ENCODE data around the gene CCNDBP1.

Gene CCNDBP1

DNA sequence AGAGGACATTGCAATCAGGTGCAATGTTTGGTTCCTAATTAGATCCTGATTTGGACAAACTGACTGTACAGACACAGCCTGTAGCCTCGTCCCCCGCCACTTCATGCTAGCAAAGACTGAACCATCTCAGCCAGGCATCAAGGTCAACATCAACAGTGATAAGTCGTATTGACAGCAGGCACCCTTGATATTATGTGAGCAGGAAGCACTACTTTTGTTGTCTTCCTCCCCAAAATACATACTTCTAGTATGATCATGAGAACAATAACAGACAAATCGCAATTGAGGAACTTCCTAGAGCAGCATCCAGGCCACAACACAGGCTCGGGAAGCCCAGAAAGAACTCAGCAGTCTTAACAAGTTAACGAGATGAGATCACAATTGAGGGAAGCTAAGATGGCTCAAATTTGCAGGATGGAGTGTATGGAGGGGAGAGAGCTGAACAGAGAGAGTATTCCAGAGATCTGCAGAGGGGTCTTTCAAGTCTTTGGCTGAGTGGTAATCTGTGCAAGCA, 61.1 kb downstream of the CCNDBP1 start:
- H3K4me3 ChIP-seq (replicated peaks; ENCODE audit: insufficient read depth, low read length), result no peak overlapping the region
- H3K27me3 ChIP-seq (ENCODE audit: insufficient read depth, poor library complexity, severe bottlenecking), result no peaks in the 10 kb centered on the region

More for the DNA sequence above, 61.1 kb downstream of the CCNDBP1 start:
- TF ChIP-seq GABPA (IDR thresholded peaks at IDR 0.05; ENCODE audit: low read depth) (no peak), SPI1 (IDR thresholded peaks at IDR 0.05; ENCODE audit: borderline replicate concordance, low read depth) (no peak), POLR2AphosphoS5 (IDR thresholded peaks at IDR 0.05; ENCODE audit: low read depth) (no peak)
- TF ChIP-seq, protein P1, sequence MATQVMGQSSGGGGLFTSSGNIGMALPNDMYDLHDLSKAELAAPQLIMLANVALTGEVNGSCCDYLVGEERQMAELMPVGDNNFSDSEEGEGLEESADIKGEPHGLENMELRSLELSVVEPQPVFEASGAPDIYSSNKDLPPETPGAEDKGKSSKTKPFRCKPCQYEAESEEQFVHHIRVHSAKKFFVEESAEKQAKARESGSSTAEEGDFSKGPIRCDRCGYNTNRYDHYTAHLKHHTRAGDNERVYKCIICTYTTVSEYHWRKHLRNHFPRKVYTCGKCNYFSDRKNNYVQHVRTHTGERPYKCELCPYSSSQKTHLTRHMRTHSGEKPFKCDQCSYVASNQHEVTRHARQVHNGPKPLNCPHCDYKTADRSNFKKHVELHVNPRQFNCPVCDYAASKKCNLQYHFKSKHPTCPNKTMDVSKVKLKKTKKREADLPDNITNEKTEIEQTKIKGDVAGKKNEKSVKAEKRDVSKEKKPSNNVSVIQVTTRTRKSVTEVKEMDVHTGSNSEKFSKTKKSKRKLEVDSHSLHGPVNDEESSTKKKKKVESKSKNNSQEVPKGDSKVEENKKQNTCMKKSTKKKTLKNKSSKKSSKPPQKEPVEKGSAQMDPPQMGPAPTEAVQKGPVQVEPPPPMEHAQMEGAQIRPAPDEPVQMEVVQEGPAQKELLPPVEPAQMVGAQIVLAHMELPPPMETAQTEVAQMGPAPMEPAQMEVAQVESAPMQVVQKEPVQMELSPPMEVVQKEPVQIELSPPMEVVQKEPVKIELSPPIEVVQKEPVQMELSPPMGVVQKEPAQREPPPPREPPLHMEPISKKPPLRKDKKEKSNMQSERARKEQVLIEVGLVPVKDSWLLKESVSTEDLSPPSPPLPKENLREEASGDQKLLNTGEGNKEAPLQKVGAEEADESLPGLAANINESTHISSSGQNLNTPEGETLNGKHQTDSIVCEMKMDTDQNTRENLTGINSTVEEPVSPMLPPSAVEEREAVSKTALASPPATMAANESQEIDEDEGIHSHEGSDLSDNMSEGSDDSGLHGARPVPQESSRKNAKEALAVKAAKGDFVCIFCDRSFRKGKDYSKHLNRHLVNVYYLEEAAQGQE (IDR thresholded peaks at IDR 0.05; ENCODE audit: insufficient replicate concordance, low read depth), result no peak
- TF ChIP-seq, protein P2, sequence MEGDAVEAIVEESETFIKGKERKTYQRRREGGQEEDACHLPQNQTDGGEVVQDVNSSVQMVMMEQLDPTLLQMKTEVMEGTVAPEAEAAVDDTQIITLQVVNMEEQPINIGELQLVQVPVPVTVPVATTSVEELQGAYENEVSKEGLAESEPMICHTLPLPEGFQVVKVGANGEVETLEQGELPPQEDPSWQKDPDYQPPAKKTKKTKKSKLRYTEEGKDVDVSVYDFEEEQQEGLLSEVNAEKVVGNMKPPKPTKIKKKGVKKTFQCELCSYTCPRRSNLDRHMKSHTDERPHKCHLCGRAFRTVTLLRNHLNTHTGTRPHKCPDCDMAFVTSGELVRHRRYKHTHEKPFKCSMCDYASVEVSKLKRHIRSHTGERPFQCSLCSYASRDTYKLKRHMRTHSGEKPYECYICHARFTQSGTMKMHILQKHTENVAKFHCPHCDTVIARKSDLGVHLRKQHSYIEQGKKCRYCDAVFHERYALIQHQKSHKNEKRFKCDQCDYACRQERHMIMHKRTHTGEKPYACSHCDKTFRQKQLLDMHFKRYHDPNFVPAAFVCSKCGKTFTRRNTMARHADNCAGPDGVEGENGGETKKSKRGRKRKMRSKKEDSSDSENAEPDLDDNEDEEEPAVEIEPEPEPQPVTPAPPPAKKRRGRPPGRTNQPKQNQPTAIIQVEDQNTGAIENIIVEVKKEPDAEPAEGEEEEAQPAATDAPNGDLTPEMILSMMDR (IDR thresholded peaks at IDR 0.05; ENCODE audit: insufficient read depth, low read length), result no peak
- peak in 1 of 2 experiments; percentile 47 for DNase-seq (ENCODE audit: low read depth in 1 of 2, low spot score in 1 of 2)
- peak overlapping the region; percentile 39 for H3K27ac ChIP-seq (replicated peaks)

Data from HL-60 (cell line).